Measurements from ENCODE around the gene ATP5ME.

GRCh38 chr4:653080-653821, 20.8 kb downstream of the ATP5ME start:
- no peak for TF ChIP-seq CTCF (IDR thresholded peaks at IDR 0.05)
- no peak for TF ChIP-seq POLR2A (IDR thresholded peaks at IDR 0.05)

Data from esophagus squamous epithelium (tissue), 4 donors.